Esophagus squamous epithelium (tissue), 5 donors: Measurements from ENCODE around the gene PLA2G3. TPM values are rescaled to one million over a fixed set of nuclear protein-coding genes. Genes with fewer than 3 reads are reported as not detected.
"Not testable (repeated sequence)": the region's sequence is repeated elsewhere in the genome, so short reads cannot be mapped to it uniquely, and the experiment has no call there.

Experiments used
- DNase-seq: peaks from one replicate; lab custom pipeline; 2025; lab: John Stamatoyannopoulos, UW
- H3K27ac ChIP-seq, 4 donors: fragments of 200-600 bp; sonication (generic); one replicate each; pipeline ENCODE4 v1.5.1; 2016 to 2019; ENCODE audit warnings: mild to moderate bottlenecking in 1 of 4
- H3K27me3 ChIP-seq, 4 donors: fragments of 200-600 bp; sonication (generic); 1 replicate in 3 of 4; 2 replicates in 1 of 4; pipeline versions ENCODE4 v1.5.1 to v1.6.0; 2017 to 2021; ENCODE audit warnings: antibody characterized with exemption in 1 of 4
- H3K36me3 ChIP-seq, 3 donors: fragments of 200-600 bp; sonication (generic); one replicate each; pipeline ENCODE4 v1.5.1; 2016 to 2019
- H3K4me1 ChIP-seq, 3 donors: fragments of 200-600 bp; sonication (generic); one replicate each; pipeline ENCODE4 v1.5.1; 2017 to 2019
- H3K4me3 ChIP-seq, 4 donors: fragments of 200-600 bp; sonication (generic); 1 replicate in 3 of 4; 2 replicates in 1 of 4; pipeline ENCODE4 v1.5.1; 2016 to 2019; ENCODE audit warnings: mild to moderate bottlenecking in 2 of 4, moderate library complexity in 1 of 4
- H3K9me3 ChIP-seq, 3 donors: fragments of 200-600 bp; sonication (generic); one replicate each; pipeline ENCODE4 v1.5.1; 2016 to 2019
- CTCF ChIP-seq, 6 experiments: fragments of 450-650 bp in 4 of 6; fragments of 200-600 bp in 2 of 6; sonication (generic) in 2 of 6; IDR thresholded peaks; one replicate each; pipeline ENCODE4 v1.5.1; 2016 to 2019; ENCODE audit warnings: antibody characterized with exemption in 6 of 6, mild to moderate bottlenecking in 4 of 6, moderate library complexity in 4 of 6
- POLR2A ChIP-seq, 4 donors: fragments of 450-650 bp; IDR thresholded peaks; one replicate each; pipeline ENCODE4 v1.6.1; 2017; ENCODE audit warnings: antibody characterized with exemption in 4 of 4, mild to moderate bottlenecking in 4 of 4, moderate library complexity in 3 of 4
- WGBS, 2 donors: methylation state at CpG; one replicate each; pipeline ENCODE4 v1.1.5; 2018; 5-methylcytosine and 5-hydroxymethylcytosine counted together
- intact Hi-C: fragments of 100-400 bp; cut with DNase I; formaldehyde crosslinking; loops from one replicate; pipeline ENCODE4 v1.15.0; 2022
- total RNA-seq, 4 donors: library from RNA; depleted of rRNA; stranded (reverse); fragments of >200 nt; gene quantifications; one replicate each; pipeline ENCODE4 v1.1.0, GENCODE V29; 2016
- donor health status: DM: yes; HTN: yes; CAD: no.

The PLA2G3 gene
- total RNA-seq, 4 donors from 2014 or later: 5.0 to 27.0 (median 7.8) TPM

- no peak for DNase-seq
- H3K4me3 ChIP-seq: no peak overlapping the region
- no peaks in the 10 kb centered on the region for H3K36me3 ChIP-seq
- peaks cover 8 to 15% (median 12%) of the 10 kb centered on the region in 3 donors for H3K4me1 ChIP-seq
- WGBS, 2 donors: 80 to 86% methylated on average over 1 to 3 of the region's 3 CpGs
- H3K27ac ChIP-seq: no peak overlapping the region
- TF ChIP-seq CTCF (IDR thresholded peaks at IDR 0.05) (no peak), POLR2A (IDR thresholded peaks at IDR 0.05) (no peak)
- intact Hi-C loops: no loop called here
- no peaks in the 10 kb centered on the region for H3K9me3 ChIP-seq
- H3K27me3 ChIP-seq: no peaks in the 10 kb centered on the region
Measured at GRCh38 chr22:31118046-31118820, 22.1 kb downstream of the PLA2G3 start.

- H3K27ac ChIP-seq, intact Hi-C loops, DNase-seq, H3K36me3 ChIP-seq, H3K4me3 ChIP-seq, H3K27me3 ChIP-seq, H3K9me3 ChIP-seq, H3K4me1 ChIP-seq: not testable (repeated sequence)
- 84 to 87% methylated on average over 6 to 7 of the region's 7 CpGs for WGBS, 2 donors
Measured at GRCh38 chr22:31112547-31113091, 27.7 kb downstream of the PLA2G3 start.

GRCh38 chr22:31107894-31108218 is 32.5 kb downstream of the PLA2G3 start:
- no peak for DNase-seq
- intact Hi-C loops: no loop called here
- peak overlapping the region; percentile 52 to 83 (median 68) for H3K4me3 ChIP-seq
- peaks cover 9 to 55% (median 20%) of the 10 kb centered on the region in 3 donors for H3K4me1 ChIP-seq
- no peaks in the 10 kb centered on the region for H3K27me3 ChIP-seq
- TF ChIP-seq CTCF (IDR thresholded peaks at IDR 0.05) (no peak), POLR2A (IDR thresholded peaks at IDR 0.05) (no peak)
- peak overlapping the region; percentile 87 to 95 (median 91) for H3K27ac ChIP-seq
- WGBS, 2 donors: 0% methylated on average over 5 of the region's 5 CpGs
- H3K9me3 ChIP-seq: no peaks in the 10 kb centered on the region
- peaks cover 0 to 18% (median 0%) of the 10 kb centered on the region in 3 donors for H3K36me3 ChIP-seq

- Histone ChIP-seq H3K4me1 (peaks cover 14 to 61% (median 23%) of the 10 kb centered on the region in 3 donors), H3K36me3 (peaks cover 0 to 18% (median 0%) of the 10 kb centered on the region in 3 donors), H3K27me3 (no peaks in the 10 kb centered on the region), H3K27ac (peak within 1 kb of the TSS; percentile 87 to 95 (median 91)), H3K4me3 (peak within 1 kb of the TSS; percentile 52 to 83 (median 68)), H3K9me3 (no peaks in the 10 kb centered on the region)
- WGBS, 2 donors: 3 to 12% methylated on average over 7 to 36 of the region's 67 CpGs
- DNase-seq: peak; percentile 51
- intact Hi-C loops: no loop called here
- peak in 2 of 4 donors; percentile 74 to 85 for TF ChIP-seq POLR2A (IDR thresholded peaks at IDR 0.05)
- peak; percentile 67 to 98 (median 96) for TF ChIP-seq CTCF (IDR thresholded peaks at IDR 0.05)
Measured at GRCh38 chr22:31107178-31107893, 33.0 kb downstream of the PLA2G3 start, which contains the start of gene SELENOM. TSS of gene SELENOM (minus strand) at chr22:31107568. CDS start at chr22:31107505, 63 bp downstream.

GRCh38 chr22:31106731-31107177 is 33.6 kb downstream of the PLA2G3 start:
- H3K4me3 ChIP-seq: peak overlapping the region; percentile 52 to 83 (median 68)
- H3K4me1 ChIP-seq: peaks cover 18 to 66% (median 29%) of the 10 kb centered on the region in 3 donors
- no peaks in the 10 kb centered on the region for H3K9me3 ChIP-seq
- WGBS, 2 donors: 13 to 26% methylated on average over 8 to 13 of the region's 14 CpGs
- H3K27ac ChIP-seq: peak overlapping the region; percentile 87 to 95 (median 91)
- H3K36me3 ChIP-seq: peaks cover 0 to 18% (median 0%) of the 10 kb centered on the region in 3 donors
- DNase-seq: no peak
- no peak for TF ChIP-seq CTCF (IDR thresholded peaks at IDR 0.05)
- no peak for TF ChIP-seq POLR2A (IDR thresholded peaks at IDR 0.05)
- intact Hi-C loops: no loop called here
- no peaks in the 10 kb centered on the region for H3K27me3 ChIP-seq
